ENCODE measurements around the gene FAR1.

FAR1 gene

DNA sequence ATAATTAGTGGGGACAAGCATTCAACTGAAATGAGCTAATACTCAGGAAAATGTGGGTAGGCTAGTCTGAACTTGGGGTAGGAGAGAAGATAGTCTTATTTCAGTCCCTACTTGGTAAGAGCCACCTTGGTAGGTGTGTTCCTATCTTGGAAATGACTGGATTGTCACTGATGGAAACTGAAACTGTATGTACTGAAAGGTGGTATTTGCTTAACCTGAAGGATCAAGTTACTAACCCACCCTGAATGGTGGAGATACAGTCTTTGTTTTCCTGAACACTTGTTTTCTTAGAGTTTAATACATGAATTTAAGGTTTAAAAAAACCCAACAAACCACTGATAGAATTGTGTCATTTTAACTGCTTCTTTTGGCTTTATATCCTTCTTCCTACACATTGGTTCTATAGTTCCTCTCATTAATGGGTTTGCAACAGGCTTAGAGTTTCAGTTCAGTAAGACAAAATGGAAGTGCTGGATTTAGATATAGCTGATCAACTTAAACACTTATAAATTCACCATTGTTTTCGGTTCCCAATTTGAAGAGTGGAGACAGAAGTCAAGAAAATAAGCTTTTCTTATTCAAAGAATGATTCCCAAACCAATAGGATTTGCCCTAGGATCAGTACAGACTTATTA, 4.2 kb downstream of the FAR1 start:
- no peak for DNase-seq

DNA sequence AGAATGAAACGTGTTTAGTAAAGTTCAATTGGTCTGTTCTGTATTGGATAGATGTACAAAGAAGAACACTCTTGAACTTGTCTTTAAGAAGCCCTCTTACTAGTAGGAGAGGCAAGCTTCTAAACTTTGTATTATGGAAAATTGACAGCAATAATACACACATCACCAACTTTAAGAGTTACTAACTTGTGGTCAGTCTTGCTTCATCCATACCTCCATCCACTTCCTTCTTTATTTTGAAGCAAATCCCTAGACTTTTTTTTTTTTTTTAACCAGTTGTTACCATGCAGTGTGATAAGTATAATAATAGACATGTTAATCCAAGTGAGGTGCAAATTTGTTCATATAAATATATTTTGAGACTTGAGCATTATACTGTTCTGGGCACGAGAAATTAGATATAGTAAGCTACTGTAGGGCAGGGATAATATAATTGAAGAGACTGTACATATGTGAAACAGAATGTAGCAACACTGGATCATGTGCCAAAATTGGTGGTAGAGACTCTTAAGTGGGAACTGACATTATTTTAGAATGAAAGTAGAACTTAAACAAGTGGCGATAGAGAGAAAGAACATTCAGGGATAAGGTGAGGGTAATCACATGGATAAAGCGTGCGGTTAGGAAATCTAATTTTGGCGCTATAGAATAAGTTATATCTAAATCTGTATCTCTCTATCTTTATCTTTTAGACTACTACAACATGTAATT, 6.5 kb downstream of the FAR1 start:
- DNase-seq = no peak

DNA sequence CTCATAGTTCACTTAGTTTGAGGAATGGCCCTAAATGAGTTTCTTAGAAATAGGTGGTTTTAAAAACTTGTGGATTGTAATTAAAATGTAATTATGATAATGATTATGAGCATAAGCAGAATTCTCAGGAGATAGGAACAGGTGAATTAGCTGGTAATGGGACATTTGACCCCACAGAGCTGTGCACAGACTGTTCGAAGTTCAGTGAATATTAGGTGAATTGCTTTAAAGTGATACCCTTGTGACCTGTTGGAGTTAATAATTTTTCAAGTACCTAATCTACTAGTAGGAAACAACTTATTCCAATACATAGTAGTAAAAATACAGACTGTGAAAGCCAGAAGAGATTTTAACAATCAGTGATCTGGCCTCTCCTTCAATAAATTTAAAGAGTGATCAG, 8.1 kb downstream of the FAR1 start:
- no peak for DNase-seq

DNA sequence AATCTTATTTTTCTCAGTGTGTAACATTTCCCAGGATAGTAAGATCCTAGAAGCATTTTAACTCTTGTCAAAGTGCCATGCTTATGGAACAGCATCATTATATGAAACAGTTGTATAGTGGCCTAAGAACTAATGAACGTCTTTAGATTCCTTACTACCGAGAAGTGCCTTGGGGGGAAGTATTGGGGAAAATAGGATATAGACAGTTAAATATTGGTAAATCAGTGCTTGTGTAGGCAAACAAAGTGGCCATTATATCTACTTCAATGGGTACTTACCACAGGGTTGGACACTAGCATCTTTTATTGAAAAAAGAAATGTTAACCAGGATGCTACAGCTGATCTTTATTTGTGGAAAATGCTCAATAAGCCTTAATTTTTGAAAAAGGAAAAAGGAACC, 11.3 kb downstream of the FAR1 start:
- DNase-seq = no peak

DNA sequence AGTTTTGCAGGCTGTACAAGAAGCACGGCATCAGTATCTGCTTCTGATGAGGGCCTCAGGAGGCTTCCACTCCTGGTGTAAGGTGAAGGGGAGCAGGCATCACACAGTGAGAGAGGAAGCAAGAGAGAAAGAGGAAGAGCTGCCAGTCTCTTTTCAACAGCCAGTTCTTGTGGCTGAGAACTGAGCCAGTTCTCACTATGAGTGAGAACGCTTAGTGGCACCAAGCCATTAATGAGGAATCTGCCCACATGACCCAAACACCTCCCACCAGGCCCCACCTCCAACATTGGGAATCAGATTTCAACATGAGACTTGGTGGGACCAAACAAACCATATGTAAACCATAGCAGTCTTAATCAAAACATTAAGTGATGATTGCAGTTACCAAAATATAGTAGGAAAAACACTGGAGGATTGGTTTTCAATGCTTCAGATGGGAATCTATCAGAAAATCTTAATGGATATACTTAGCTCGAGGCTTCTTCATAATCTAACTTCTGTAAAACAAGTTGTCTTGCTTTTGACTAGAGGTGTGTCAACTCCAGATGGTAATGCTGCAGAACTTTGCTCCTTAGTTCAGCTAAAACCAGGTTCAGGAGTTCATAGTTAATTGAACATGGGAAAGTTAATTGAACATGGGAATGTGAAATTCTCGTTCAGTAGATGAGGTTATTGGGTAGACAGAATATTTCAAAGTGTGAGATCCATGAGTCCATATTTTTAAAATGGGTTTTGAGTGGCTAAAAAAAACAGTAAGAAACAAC, 12.2 kb downstream of the FAR1 start:
- no peak for DNase-seq

DNA sequence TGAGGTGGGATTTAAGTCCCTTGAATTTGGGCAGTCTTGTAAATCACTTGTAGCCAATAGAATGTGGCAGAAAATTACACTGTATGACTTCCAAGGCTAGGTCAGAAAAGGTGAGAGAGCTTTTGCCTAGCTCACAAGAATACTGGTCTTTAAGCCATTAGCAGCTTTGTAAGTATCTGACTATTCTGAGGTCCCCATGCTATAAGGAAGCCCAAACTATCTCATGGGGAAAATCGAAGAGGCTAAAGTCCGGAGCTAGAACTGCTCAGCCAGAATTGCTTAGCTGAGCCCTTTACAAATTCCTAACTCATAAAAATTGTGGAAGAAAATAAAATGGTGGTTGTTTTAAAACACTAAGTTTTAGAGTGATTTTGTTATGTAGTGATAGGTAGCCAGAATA, 13.0 kb downstream of the FAR1 start:
- no peak for DNase-seq

DNA sequence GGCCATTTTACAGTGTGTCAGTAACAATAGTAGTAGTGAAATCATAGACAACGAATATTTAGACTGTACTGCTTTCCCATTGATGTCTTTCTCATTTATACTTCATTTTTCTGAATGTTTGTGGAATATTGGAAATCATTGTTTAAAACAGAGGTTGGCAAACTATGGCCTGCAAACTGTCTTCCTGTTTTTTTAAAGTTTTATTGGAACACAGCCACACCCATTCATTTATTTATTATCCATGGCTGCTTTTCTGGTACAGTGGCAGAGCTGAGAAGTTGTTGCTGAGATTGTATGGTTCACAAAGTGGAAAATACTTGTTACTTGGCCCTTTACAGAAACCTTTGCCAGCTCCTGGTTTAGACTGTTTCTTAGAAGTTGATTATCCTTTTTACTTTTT, 13.7 kb downstream of the FAR1 start:
- DNase-seq = no peak

DNA sequence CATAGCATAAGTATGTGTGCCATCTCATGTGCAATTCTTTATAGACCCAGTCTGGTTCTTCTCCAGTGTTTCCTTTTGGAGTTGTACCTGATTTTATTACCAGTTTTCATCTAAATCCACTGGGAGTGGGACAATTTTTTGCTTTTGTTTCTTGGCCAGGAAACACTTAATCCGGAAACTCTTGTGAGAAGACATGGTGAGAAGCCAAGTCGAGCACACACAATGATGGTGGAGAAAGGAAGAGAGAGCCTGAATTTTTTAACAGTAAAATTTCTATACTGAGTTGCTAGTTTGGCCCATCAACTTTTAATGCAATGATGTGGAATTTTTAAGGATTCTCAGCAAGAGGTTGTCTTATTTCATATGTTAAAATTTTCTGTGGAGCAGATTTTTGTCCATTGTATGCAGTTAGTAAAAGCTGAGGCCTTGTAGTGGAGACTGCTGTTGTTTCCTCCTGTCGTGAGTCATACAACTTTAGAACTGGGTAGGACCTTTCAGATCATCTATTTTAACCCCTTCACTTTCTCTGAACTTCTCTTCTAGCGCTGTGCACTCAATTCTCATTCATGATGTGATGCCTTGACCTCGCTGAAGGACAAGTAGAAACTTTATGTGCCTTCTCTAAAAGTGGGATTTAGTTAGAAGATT, 17.1 kb downstream of the FAR1 start:
- no peak for DNase-seq

DNA sequence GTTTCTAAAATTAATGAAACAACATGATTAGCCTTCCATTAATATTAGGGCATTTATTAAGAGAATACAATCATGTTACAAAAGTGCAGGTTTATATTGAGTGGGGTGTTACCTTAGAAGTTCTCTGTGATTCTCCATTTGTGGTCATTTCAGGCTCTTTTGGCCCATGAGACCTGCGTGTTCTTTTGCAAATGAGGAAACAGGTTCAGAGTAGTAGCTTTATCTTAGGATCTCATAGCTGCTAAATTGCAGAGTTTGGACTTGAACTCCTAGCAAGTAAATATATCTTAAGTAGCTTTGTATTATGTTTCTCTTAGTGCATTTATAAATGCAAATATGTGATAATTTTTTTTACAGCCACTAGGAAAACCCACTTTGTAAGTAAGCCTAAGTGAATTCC, 18.3 kb downstream of the FAR1 start:
- DNase-seq = no peak

DNA sequence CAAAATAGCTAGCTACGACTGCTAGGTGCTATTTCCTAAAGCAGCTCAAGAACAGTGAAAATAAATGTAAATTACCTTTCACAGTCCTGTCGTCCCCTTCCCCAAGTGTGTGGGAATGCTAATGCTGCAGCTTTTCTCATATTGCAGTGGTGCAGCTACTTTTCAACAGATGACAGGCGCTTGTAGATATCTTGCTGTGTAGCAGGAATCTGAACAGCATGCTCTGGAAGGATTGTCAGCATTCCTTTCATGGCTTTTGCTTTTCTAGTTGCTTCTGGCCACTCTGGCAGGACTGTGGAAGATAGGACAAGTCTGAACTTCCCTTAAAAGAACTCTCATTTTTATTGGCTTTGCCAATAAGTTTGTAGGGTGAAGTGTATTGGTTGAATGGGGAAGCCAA, 18.8 kb downstream of the FAR1 start:
- no peak for DNase-seq

DNA sequence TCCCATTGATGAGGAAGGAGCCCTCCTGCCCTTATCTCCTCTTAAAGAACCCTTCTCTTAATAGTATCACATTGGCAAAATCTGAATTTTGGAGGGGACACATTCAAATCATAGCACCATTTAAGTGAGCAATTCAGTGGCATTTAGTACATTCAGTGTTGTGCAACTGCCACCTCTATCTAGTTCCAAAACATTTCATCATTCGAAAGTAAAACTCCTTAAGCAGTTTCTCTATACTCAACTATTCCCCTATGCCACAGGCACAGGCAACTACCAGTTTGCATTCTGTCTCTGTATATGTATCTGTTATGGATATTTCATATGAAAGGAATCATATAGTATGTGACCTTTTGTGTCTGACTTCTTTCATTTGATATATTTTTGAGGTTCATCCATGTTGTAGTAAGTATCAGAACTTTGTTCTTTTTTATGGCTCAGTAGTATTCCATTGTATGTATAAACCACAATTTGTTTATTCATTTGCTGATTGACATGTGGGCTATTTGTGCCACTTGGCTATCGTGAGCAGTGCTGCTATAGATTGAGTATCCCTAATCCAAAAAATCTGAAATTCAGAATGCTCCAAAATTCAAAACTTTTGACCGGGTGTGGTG, 22.9 kb downstream of the FAR1 start:
- DNase-seq = no peak

DNA sequence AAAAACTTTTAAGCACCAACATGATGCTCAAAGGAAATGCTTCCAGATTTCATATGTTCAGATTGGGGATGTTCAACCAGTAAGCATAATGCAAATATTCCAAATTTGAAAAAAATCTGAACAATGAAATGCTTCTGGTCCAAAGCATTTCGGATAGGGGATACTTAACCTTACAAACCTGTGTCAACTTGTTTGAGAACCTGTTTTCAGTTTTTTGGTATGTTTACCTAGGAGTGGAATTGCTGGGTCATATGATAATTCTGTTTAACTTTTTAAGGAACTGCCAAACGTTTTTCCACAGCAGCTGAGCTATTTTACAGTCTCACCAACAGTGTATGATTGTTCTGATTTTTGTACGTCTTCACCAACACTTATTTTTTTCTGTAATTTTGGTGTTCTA, 23.7 kb downstream of the FAR1 start:
- no peak for DNase-seq

DNA sequence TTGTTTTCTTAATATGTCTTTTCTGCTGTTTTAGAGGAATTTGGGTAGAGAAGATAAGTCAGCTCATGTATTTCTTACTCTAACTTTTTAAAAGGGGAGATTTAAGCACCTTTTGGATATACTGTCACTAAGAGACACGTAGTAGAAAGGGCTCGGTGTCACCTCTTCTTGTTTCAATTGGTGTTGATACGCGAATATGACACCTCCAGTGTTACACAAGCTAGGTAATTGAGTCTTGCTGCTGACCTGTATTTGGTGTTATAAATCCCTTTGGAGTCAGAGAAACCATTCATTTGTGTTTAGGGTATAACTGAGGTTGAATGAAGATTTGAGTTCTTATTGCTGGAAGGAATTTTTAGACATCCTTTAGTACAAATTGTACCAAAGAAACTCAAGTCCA, 25.6 kb downstream of the FAR1 start:
- DNase-seq = no peak

DNA sequence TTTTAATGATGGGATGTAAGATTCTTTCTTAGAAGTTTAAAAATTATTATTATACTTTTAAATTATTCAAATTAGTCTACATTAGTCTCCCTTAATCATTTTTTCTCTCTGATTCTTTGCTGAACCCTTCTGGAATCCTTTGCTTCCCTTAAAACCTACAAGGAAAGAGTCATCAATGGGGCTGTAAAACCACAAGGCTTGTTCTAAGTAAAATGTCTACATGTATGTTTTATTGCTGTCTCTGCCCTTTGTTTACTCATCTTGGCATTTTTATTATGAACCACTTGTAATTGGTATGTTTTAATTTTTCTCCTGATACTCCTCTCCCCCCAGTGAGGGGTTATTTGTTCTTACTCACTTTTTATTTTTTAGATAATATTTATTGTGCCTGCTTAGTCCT, 27.4 kb downstream of the FAR1 start:
- DNase-seq = no peak

DNA sequence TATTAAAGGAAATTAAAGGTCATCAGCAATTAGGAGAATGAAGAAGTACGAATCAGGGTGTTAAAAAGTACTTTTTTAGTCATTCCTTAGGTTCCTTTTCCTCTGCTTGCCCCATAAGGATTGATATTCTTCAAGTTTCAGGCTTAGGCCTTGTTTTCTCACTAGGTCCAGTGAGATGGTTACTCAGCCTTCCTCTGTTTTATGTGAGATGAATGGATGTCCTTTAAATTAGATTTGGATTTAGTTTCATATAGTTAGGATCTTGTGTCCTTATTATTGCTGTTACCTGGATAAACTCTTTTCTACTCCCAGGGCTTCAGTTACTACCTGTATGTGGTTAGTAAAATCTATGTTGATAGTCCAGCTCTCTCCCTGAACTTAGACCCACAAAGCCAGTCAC, 29.2 kb downstream of the FAR1 start:
- DNase-seq = no peak

DNA sequence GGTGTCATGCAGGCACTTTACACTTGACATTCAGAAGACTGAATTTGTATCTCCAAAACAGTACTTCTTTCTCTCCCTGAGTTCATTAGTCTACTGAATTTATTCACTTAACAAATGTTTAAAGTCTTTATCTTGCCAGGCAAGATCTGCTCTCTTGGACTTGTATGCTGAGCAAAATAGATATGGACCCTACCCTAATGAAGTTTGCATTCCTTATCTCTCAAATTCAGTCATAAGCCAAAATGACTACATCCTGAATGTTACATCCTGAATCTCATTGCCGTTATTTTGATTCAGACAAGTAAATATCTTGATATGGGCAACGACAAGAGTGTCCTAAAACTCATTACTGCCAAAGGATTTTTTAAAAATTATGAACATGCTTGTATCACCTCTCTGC, 29.7 kb downstream of the FAR1 start:
- no peak for DNase-seq

DNA sequence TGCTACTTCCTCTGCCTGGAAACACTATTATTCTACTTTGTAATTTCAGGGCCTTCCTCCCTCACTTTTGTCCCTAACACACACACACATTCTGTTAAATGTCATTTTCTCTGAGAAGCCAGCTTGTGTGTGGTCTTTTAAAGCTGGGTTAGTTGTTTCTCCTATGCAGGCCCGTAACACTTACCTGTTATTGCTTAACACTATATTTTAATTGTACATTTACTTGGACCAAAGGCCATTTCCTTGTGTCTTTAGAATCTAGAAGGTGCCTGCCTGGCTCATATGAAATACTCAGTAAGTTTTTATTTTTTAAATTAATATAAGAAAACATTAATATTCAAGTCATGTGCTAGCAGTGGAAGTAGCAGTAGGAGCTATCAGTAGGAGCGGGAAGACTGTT, 30.6 kb downstream of the FAR1 start:
- DNase-seq = no peak

DNA sequence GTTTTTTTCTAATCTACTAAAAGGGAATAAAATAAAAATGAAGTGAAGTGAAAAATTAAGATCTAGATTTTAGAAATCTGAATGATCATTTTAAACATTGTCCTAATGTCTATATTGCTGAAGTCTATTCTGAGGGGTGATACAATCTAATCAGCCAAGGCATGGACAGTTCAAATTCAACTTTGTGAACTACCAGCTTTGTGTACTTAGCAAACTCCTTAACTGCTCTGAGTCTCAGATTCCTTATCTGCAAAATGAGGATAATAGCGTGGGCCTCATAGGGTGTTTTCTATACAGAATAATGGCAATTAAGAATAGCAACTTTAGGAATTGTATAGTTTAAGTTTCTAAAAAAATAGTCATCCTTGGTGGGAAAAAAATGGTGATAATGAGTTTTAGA, 31.4 kb downstream of the FAR1 start:
- no peak for DNase-seq

DNA sequence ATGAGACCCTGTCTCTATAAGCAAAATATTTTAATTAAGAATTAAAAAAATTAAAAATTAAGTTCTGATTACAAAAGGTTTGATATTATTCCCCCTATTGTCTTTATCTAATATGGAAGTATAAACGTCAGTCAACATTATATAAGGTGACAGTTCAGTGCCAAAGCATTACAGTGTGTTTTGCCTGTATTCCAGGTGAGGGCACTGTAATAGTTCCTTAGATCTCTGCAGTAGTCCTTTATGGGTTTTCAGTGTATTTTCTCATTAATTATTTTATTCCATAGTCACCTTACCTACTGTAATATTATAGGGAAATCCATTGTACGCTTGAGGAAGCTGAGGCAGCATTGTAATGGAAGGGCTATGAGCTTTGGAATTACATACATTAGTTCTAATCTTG, 33.0 kb downstream of the FAR1 start:
- no peak for DNase-seq

DNA sequence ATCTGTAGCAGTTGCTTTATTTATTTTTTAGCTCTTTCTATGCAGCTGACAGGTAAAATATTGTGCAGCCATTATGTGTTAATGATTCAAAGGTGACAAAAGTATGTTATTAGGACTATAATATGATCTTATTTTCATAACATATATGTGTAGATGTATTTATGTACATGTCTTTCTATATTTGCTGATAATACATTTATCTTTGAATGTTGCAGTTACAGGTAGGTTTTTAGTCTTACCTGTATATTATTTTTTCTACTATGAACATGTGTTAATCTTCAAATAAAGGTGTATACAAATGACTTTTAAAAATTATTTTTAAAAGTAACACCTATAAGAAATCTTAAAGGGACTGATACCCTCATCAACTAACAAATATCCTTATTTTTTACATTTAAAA, 33.6 kb downstream of the FAR1 start:
- DNase-seq = no peak

DNA sequence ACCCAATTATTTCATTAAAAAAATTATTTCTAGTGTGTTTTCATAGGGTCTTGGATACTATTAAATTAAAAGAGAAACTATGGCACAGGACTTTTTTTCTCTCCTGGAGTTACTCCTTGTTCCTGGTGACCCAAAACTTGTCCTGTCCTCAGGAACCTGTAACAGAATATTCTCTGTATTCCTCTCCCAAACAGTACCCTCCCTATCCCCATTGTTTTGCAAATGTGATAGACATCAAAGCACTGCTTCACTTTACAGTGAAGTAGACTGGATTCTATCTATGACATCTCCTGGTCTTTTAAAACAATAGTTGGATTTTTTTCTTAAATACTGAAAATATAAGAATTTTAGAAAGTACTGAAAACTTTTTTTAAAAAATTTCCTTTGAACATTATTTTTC, 37.2 kb downstream of the FAR1 start:
- DNase-seq = no peak

DNA sequence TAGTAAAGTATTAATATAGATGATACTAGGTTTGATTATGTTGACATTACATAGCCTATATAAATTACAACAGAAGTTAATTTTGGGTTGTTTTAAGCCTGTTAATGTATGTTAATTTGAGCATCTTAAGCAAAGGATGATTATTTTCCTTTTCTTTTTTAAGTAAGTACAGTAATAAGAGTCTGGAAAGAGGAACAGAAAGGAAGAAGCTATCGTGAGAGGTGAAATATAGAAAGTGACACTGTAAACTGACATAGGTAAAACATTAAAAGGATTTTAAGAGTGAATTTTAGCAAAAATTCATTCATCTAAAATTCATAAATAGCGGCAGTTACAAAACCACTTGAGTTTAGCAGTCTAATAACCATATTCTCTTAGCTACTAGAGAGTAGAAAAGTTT, 45.5 kb downstream of the FAR1 start:
- no peak for DNase-seq

DNA sequence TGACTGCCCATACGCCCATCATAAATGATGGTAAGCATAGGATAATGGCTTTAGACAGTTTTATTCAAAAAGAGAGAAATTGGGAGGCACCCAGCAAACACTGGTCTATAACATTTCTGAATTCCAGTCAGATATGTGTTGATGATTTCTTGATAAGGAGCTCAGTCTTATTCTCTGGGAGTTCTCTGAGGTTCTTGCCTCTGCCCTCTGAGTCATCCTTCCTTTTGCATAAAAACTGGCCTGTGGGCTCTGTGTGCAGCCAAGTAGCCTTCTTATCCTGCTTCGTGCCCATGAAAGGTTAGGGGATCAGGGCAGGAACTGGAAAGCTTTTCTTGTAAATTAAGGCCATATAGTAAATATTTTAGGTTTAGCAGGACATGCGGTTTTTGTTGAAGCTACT, 48.9 kb downstream of the FAR1 start:
- no peak for DNase-seq

DNA sequence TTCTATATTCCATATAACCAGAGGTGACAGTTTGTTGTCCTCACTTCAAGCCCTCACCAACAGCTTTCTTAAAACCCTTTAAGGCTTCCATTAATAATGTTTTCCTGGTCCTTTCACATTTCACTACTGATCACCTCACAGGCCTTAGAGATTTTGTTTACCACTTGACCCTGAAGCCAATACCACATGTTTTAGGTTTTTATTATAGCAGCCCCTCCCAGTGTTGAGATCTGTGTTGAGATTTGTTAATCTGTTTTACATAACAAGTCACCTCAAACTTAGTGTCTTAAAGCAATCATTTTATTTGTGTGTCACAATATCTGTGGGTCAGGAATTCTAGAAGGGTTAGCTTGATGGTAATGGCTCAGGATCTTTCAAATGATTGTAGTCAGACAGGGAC, 49.9 kb downstream of the FAR1 start:
- DNase-seq = no peak
